ENCODE data around the gene ADGRF1. TPM values are rescaled to one million over a fixed set of nuclear protein-coding genes. Genes with fewer than 3 reads are reported as not detected.

ADGRF1 gene
- total RNA-seq, 1 donor from 2014 or later, result not detected

GRCh38 chr6:47007657-47008396 is 34.3 kb downstream of the ADGRF1 start:
- DNase-seq (ENCODE audit: low spot score in 2 of 2), result no peak
- H3K36me3 ChIP-seq, result no peaks in the 10 kb centered on the region
- no peak overlapping the region for H3K27ac ChIP-seq
- no peak for TF ChIP-seq CTCF (IDR thresholded peaks at IDR 0.05)
- H3K4me1 ChIP-seq, result no peaks in the 10 kb centered on the region
- H3K4me3 ChIP-seq, result no peak overlapping the region
- intact Hi-C loops (cut with DNase I), result no loop called here
- H3K27me3 ChIP-seq, result no peaks in the 10 kb centered on the region
- no peaks in the 10 kb centered on the region for H3K9me3 ChIP-seq

GRCh38 chr6:47005486-47005885 is 36.6 kb downstream of the ADGRF1 start:
- DNase-seq (ENCODE audit: low spot score in 2 of 2), result no peak
- Histone ChIP-seq H3K9me3 (no peaks in the 10 kb centered on the region), H3K4me1 (no peaks in the 10 kb centered on the region), H3K27ac (no peak overlapping the region), H3K4me3 (no peak overlapping the region), H3K36me3 (no peaks in the 10 kb centered on the region), H3K27me3 (no peaks in the 10 kb centered on the region)
- intact Hi-C loops (cut with DNase I), result no loop called here
- TF ChIP-seq CTCF (IDR thresholded peaks at IDR 0.05), result no peak

GRCh38 chr6:47004463-47004862 is 37.7 kb downstream of the ADGRF1 start:
- no peak for TF ChIP-seq CTCF (IDR thresholded peaks at IDR 0.05)
- no peak overlapping the region for H3K27ac ChIP-seq
- H3K4me3 ChIP-seq, result no peak overlapping the region
- H3K9me3 ChIP-seq, result no peaks in the 10 kb centered on the region
- H3K4me1 ChIP-seq, result no peaks in the 10 kb centered on the region
- DNase-seq (ENCODE audit: low spot score in 2 of 2), result no peak
- intact Hi-C loops (cut with DNase I), result no loop called here
- no peaks in the 10 kb centered on the region for H3K27me3 ChIP-seq
- no peaks in the 10 kb centered on the region for H3K36me3 ChIP-seq

- no peak for TF ChIP-seq CTCF (IDR thresholded peaks at IDR 0.05)
- no peak for DNase-seq (ENCODE audit: low spot score in 2 of 2)
- Histone ChIP-seq H3K27me3 (no peaks in the 10 kb centered on the region), H3K4me1 (no peaks in the 10 kb centered on the region), H3K4me3 (no peak overlapping the region), H3K9me3 (no peaks in the 10 kb centered on the region), H3K36me3 (no peaks in the 10 kb centered on the region), H3K27ac (no peak overlapping the region)
- intact Hi-C loops (cut with DNase I), result no loop called here
Measured at GRCh38 chr6:47000842-47001241, 41.3 kb downstream of the ADGRF1 start.

- Histone ChIP-seq H3K4me1 (no peaks in the 10 kb centered on the region), H3K27ac (no peak overlapping the region), H3K9me3 (no peaks in the 10 kb centered on the region), H3K4me3 (no peak overlapping the region), H3K27me3 (no peaks in the 10 kb centered on the region), H3K36me3 (no peaks in the 10 kb centered on the region)
- intact Hi-C loops (cut with DNase I), result no loop called here
- DNase-seq (ENCODE audit: low spot score in 2 of 2), result no peak
- no peak for TF ChIP-seq CTCF (IDR thresholded peaks at IDR 0.05)
Measured at GRCh38 chr6:46998436-46999017, 43.6 kb downstream of the ADGRF1 start.

Measured in ascending aorta (tissue), 2 donors.